NCI-H1092 treated with DMSO at 0.1 percent for 48 hours (cell line): ENCODE results near the gene CHM.
"Not testable (repeated sequence)": the region's sequence is repeated elsewhere in the genome, so short reads cannot be mapped to it uniquely, and the experiment has no call there.

Source experiments
- DNase-seq: peaks from one replicate; lab custom pipeline; 2025; lab: John Stamatoyannopoulos, UW

Gene CHM

DNA sequence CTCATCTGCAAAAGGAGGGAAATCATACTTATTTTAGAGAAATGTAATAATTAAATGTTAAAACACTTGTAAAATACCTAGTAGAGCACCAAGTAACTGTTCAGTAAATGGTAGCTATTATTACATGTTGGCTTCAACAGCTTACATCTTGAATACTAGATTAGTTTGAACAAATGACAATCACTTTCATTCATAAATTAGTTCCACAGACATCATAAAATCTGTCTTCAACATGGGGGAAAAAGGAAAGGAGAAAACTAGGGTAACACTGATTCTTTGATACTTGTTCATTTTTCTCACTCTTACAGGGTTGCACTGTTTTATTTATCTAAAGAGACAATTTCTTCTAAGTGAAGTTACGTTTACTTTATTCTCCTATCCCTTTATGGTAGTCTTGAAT is 51.7 kb downstream of the CHM start:
- DNase-seq = no peak

- DNase-seq = no peak
Observed at GRCh38 chrX:85994797-85995196, 52.6 kb downstream of the CHM start.

DNA sequence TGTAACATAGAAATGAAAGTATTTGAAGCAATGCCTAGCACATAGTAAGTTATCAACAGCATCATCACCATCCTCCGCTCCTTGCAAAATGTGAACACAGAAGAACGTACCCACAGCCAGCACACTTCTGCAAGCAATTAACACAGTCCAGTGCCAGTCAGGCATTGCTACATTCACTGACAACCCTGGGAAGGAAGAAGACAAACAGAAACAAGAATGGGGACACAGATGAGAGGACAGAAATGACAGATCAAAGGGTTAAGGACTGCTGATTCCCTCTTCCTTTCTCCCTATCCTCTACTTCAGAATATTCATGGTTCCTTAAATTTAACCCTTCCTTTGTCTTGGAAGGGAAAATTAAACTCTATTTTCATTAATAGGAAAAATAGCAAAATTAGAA is 53.1 kb downstream of the CHM start:
- DNase-seq = no peak

GRCh38 chrX:85993539-85994197 is 53.7 kb downstream of the CHM start:
- DNase-seq = no peak

DNA sequence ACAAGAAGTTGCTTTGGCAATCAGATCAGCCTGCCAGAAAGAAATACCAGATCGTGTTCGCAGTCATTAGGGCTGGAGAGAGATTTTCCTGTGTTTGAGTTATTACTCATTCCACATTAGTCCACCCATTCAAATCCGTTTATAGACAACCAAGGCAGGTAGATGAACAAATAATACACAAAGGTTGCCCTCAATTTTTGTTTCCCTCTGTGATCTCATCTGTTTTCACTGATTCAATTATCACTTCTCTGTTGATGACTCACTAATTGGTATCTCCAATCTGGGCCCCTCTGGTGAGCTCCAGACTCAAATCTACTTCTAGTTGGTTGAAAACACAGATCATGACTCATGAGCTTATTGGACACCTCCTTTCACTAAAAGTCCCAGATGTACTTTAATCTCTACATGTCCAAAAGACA is 54.5 kb downstream of the CHM start:
- no peak for DNase-seq

DNA sequence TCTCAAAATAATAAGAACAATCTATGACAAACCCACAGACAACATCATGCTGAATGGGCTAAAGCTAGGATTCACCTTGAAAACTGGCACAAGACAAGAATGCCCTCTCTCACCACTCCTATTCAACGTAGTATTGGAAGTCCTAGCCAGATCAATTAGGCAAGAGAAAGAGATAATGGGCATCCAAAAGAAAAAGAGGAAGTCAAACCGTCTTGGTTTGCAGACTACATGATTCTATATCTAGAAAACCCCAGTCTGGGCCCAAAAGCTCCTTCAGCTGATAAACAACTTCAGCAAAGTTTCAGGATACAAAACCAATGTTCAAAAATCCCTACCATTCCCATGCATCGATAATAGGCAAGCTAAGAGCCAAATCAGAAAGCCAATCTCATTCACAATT is 59.0 kb downstream of the CHM start:
- no peak for DNase-seq

- DNase-seq = no peak
Observed at GRCh38 chrX:85980286-85980685, 67.1 kb downstream of the CHM start.

DNA sequence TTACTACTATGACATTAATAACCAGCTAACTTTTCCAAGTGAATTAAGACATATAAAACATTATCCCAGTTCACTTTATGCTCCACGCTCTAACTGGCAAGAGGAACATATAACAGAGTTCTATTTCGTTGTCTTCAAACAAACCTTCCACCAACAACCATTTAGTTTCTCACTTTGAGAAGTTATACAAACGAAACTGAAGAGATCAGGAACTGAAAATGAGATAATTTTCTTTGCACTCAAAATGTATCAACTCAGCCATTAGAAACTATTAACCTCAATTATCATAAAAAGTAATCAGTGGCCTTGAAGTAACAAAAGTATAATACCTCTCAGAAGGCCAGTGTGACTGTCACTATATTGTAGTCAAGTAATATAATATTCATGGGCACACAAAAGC is 70.1 kb downstream of the CHM start:
- DNase-seq = no peak

DNA sequence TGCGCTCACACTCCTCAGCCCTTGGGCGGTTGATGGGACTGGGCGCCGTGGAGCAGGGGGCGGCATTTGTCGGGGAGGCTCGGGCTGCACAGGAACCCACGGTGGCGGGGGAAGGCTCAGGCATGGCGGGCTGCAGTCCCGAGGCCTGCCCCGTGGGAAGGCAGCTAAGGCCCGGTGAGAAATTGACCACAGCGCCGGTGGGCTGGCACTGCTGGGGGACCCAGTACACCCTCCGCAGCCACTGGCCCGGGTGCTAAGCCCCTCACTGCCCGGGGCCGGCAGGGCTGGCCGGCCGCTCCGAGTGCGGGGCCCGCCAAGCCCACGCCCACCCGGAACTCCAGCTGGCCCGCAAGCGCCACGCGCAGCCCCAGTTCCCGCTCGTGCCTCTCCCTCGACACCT is 75.0 kb downstream of the CHM start:
- not testable (repeated sequence) for DNase-seq

GRCh38 chrX:85964744-85965143 is 82.6 kb downstream of the CHM start:
- no peak for DNase-seq

- DNase-seq = no peak
Observed at GRCh38 chrX:85963736-85964135, 83.6 kb downstream of the CHM start.

- DNase-seq = no peak
Observed at GRCh38 chrX:85955510-85955909, 91.8 kb downstream of the CHM start.

GRCh38 chrX:85944751-85945150 is 102.6 kb downstream of the CHM start:
- DNase-seq = not testable (repeated sequence)

GRCh38 chrX:85941275-85941674 is 106.1 kb downstream of the CHM start:
- no peak for DNase-seq

DNA sequence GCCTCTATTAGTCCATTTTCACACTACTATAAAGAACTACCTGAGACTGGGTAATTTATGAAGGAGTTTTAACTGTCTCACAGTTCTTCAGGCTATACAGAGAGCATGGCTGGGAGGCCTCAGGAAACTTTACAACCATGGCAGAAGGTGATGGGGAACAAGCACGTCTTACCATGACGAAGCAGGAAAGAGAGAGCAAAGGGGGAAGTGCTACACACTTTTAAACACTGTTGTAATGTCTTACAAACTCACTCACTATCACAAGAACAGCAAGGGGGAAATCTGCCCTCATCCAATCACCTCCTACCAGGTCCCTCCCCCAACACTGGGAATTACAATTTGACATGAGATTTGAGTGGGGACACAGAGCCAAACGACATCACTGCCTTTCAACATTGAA is 107.4 kb downstream of the CHM start:
- not testable (repeated sequence) for DNase-seq

DNA sequence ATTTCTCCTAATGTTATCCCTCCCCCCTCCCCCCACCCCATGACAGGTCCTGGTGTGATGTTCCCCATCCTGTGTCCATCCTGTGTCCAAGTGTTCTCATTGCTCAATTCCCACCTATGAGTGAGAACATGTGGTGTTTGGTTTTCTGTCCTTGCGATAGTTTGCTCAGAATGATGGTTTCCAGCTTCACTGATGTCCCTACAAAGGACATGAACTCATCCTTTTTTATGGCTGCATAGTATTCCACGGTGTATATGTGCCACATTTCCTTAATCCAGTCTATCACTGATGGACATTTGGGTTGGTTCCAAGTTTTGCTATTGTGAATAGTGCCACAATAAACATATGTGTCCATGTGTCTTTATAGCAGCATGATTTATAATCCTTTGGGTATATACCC is 113.0 kb downstream of the CHM start:
- DNase-seq = not testable (repeated sequence)

- DNase-seq = no peak
Observed at GRCh38 chrX:85930099-85930498, 117.3 kb downstream of the CHM start.

DNA sequence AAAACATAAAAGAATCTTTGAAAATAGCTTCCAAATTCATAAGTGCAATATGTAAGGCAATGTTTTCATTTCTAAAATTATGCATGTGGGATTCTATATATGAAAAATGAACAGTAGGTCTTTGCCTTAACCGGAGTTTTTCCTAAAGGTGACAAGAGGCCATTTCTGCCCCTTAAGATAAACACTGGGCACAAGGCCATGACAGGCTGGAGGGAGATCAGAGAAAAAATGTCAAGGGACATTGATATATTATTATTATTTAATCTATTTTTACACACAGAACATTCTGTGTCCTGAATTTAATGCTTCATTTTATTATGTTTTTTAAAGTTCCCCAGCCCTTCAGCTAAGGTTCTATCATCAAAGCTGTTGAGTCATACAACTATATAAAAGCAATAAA is 118.8 kb downstream of the CHM start:
- no peak for DNase-seq

DNA sequence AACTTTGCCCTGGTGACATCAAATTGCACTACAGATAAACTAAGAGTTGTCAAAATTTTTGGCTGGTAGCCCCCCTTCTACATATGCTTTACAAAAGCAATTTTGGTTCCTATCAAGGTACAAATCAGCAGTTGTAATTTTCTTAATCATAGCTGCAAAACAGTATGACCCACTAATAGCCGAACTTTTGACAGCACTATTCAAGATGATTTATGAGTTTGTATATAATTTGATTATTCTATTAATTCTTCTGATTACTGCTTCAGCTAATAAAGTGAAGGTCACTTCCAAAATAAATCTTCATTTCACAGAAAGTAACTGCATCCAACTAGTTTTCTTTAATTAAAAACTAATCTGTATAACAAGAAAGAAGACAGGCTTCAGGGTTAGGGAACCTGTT is 119.6 kb downstream of the CHM start:
- no peak for DNase-seq

DNA sequence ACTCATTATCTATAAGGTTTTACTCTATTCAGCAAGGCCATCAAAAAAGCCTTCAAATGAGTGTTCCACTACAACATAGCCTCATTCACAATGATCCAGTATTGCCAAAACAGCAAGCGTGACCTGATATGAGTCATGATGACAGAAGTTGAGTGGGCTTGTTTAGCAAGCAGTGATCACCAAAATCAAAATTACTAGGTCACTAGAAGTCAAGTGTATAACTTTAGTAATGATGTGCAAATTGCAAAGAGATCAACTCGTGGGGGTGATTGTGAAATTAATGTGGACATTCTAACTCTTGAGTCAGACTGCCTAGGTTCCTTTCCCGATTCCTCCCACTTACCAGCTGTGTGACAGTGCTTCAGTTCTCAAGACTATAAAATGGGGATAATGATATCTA is 124.5 kb downstream of the CHM start:
- DNase-seq = no peak

- DNase-seq = not testable (repeated sequence)
Observed at GRCh38 chrX:85916656-85917280, 130.6 kb downstream of the CHM start.

- no peak for DNase-seq
Observed at GRCh38 chrX:85914431-85914830, 132.9 kb downstream of the CHM start.

DNA sequence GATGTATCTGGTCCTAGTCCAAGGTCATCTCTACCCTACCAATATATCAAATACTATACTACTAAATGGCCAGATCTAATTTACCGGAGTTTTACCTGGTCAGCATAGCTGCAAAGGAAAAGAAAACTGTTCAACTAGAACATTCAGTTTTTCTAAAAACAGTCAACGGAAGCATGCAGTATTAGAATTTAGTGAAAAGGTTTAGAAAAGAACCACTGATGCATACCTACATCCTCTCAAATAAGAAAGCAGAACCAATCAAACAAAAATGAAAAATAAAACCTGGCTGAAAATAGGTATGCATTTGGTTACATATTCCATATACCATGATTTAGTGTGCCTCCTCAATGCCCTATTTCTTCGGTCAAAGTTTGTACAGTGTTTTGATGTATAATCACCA is 140.0 kb downstream of the CHM start:
- no peak for DNase-seq

GRCh38 chrX:85906399-85906798 is 141.0 kb downstream of the CHM start:
- DNase-seq = no peak
